Raji (cell line): ENCODE results near the gene ITGB1BP1.

Source experiments
- POLR2A ChIP-seq: IDR thresholded peaks from 2 replicates; pipeline ENCODE4 v1.6.1; 2011; ENCODE audit warnings: low read depth, low read length, control low read depth; ENCODE audit not compliant: insufficient read depth

Gene ITGB1BP1, protein sequence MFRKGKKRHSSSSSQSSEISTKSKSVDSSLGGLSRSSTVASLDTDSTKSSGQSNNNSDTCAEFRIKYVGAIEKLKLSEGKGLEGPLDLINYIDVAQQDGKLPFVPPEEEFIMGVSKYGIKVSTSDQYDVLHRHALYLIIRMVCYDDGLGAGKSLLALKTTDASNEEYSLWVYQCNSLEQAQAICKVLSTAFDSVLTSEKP

DNA sequence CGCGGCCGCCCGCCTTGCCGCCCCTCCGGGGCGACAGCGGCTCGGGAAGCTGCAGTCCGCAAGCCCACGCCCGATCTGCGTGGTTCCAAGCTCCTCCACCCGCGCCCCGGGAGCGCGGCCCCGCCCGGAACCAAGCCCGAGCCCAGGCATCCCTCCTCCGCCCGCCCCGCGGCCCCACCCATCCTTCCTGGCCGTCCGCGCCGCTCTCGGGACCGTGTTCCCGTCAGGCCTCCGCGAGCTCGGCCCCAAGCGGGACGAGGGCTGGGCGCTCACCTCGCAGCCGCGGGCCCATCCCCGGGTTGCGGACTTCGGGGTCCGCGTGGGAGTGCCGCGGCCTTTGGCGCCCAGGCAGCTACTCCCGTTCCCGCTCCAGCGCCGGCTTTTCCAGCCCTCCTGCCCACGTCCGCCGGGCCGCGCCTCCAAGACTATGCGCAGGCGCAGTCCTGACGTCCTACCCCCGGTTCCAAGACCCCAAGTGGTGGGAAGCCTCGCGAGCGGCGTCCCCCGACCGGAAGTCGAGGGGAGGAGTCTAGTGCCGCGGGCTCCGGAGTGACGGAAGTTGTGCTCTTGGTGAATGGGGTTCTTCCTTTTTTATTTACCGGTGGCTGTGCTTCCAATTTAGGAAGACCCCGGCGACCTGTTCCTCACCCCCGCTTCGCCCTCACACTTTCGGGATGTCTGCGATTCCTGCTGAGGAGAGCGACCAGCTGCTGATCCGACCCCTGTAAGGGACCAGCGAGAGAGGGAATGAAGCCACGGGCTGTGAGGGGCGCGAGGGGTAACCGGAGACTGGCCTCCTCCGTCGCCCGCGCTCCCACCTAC, at the start of gene ITGB1BP1, which contains the start of gene CPSF3:
TSS of gene ITGB1BP1 (minus strand) at position 429 of the 822 bp plus-strand sequence. CDS start 4,831 bp downstream, outside the sequence.
TSS of gene CPSF3 (plus strand) at position 555 of the 822 bp plus-strand sequence. CDS start at position 675, 120 bp downstream.
- TF ChIP-seq POLR2A = peak; percentile 55

DNA sequence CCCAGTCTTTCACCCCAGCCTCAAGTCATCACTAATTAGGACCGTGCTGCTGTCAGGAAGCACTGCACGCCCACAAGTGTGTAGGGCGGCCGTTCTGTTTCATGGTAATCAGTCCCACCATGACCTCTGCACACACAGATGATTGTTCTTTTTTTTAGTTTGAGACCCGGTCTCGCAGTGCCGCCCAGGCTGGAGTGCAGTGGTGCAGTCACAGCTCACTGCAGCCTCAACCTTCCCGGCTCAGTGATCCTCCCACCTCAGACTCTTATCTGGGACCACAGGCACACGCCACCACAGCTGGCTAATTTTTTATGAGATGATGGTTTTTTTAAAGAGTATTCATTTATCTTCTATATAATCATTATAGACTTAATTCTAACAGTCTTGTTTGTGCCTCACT, 49.2 kb upstream of the ITGB1BP1 start:
- TF ChIP-seq POLR2A = no peak

DNA sequence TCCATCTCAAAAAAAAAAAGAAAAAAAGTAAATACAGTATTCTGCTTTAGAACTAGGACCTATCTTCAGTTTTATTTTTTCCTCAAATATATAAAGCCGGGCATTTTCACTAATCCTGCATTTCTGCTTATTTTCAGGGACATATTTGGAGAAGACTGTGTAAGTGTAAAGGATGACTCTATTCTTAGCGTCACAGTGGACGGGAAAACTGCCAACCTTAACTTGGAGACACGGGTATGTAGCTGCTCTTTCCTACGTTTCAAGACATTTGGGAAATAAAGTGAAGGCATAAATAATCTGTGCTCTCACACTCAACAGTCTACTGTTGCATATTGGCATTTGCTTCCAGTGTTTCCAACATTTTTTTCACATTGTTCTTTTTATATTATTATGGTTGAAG, 47.9 kb upstream of the ITGB1BP1 start:
- no peak for TF ChIP-seq POLR2A

DNA sequence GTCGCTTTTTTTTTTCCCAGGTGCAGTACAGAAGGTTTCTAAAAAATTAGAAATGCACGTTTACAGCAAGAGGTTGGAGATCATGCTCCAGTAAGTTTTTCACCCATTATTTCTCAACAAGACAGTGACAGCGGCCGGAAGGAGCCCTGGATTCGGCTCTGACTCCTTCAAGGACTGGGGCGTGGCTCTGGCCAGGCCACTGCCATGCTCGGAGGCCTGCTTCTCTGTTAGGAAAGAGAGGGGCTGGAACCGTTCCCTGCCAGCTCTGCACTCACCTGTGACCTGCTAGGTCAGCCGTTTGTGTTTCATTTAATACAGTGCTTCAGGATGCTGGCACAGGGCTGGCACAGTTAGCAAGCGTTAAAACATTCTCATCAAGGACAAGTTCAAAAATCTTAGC, 44.4 kb upstream of the ITGB1BP1 start:
- TF ChIP-seq POLR2A = no peak

DNA sequence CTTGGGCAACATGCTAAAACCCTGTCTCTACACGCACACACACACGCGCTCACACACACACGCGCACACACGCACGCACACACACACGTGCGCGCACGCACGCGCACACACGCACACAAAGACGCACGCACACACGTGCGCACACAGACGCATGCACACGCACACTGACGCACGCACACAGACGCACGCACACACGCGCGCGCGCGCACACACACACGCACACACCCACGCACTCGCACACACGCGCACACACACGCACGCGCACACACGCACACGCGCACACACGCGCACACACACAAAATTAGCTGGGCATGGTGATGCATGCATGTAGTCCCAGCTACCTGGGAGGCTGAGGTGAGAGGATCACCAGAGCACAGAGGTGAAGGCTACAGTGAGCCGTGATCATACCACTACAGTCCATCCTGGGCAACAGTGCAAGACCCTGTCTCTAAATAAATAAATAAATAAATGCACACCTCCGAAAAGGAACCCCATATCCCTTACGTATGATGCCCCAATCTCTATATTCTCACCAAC, 42.9 kb upstream of the ITGB1BP1 start:
- no peak for TF ChIP-seq POLR2A

DNA sequence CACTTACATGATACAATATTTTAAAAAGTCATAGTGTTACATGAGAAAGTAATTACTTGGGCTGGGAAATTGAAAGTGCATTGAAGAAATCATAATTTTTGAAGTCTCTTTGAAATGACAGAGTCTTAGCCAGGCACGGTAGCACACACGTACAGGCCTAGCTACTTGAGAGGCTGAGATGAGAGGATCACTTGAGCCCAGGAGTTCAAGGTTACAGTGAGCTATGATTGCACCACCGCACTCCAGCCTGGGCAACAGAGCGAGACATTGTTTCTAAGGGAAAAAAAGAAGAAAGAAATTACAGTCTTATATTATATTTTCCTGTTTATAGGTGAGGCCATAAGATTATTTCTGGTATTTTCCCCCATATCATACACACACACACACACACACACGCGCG, 41.8 kb upstream of the ITGB1BP1 start:
- TF ChIP-seq POLR2A = no peak

DNA sequence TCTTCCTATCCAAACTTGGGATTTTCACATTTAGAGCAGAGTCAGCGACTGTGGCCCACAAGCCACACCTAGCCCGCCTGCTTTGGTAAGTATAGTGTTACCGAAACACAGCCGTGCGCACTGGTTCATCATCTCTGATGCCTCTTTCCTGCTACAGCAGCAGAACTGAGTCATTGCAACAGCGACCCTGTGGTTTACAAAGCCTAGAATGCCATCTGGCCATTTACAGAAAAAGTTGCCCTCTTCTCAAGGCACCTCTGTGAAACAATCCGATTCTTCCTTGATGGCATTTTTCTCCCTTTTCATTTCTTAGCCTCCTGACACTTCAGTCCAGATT, 40.3 kb upstream of the ITGB1BP1 start:
- TF ChIP-seq POLR2A = no peak

DNA sequence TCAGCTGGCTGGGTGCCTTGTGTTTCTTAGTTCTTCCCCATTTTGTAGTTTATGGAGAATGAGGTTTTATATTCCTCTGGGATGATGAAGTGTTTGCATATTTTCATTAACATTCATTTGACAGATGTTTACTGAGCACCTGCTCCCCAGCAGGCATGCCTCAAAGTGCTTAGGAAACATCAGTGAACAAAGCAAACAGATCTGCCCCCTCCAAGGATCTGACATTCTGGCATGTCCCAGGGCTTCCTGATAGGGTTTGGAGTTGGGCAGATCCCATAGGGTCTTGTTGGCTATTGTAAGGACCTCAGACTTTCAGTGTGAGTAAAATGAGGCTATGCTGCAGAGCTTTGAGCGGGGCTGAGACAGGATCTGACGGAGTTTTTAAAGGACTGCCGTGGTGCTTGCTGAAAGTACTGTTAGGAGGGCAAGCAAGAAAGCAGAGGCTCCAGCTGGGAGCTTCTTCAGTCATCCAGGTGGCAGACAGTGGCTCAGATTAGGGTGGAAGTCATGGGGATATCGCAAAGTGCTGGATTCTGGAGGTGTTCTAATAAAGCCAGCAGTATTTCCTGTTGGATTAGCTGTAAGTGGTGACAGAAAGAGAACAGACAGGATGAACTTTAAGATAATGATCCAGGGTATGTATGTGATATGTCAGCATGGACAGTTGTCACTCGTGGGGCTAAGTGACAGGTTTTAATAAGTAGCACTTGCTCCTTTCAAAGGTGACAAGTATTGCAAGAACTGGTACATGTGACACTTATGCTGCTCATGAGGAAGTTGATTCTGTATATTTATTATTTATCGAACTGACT, 39.8 kb upstream of the ITGB1BP1 start:
- TF ChIP-seq POLR2A = no peak

DNA sequence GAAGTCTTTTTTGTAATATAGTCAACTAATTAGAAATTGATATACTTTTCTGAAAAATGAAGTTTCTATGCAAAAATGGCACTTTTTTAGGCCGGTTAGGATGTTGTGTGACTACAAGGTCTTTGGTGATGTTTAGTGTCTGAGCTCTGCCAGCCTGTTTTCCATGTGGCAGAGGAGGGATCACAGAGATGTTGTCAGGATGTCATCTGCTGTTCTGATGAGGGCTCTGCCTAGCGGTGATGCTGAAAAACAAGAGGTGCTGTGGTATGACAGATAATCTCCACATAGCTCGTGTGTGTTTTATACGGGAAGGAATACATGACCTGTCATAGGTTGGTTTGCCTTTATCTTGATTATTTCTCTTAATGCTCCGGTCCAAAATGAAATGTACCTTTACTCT, 39.0 kb upstream of the ITGB1BP1 start:
- no peak for TF ChIP-seq POLR2A

DNA sequence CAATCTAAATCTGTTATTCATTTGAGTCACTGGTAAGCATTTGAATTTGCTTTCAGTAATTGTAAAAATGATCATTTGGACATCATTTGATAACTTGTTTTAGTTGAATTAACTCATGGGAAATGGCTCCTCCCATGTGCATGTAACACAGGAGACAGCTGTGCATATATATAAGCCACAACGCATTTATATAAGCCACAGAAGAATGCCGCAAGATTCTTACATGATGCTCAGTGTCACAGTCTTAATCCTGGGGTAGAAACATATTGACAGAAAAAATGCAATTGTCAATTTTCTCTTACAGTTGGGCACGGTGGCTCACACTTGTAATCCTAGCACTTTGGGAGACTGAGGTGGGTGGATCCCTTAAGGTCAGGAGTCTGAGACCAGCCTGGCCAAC, 37.8 kb upstream of the ITGB1BP1 start:
- TF ChIP-seq POLR2A = no peak

DNA sequence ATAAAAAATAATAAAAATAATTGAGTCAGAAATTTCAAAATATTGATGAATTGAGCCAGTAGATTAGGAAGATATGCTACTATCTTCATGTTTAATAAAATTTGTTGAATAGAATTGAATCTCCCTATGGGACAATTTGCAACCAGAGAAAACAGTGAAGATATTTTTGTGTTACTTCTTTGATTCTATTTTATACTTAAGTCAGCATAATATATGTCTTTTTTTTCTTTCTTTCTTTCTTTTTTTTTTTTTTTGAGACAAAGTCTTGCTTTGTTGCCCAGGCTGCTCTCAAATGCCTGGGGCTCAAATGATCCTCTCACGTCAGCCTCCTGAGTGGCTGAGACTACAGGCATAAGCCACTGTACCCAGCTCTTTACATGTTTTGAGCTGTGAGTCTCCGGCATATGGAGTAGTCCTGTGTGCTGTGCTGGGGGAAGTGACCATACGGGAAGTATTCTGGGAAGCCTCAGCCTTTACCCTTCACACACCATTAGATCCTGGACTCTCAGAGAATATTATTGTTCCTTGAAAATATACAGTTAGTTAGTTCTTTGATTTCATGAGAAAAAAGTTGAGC, 37.2 kb upstream of the ITGB1BP1 start:
- TF ChIP-seq POLR2A = no peak

DNA sequence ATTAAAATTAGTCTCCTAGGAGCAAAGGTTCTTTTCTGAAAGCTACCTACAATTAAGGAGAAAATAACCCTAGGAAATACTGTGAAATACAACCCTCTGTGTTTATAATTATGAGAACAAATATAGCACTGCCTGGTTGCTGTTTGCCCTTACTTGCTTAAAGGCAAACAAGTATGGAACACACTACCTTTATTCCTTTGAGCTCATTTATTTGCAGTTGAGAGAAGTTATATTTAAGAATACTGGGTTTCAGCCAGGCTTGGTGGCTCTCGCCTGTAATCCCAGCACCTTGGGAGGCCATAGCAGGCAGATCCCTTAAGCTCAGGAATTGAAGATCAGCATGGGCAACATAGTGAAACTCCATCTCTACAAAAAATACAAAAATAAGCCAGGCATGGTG, 27.9 kb upstream of the ITGB1BP1 start:
- no peak for TF ChIP-seq POLR2A

DNA sequence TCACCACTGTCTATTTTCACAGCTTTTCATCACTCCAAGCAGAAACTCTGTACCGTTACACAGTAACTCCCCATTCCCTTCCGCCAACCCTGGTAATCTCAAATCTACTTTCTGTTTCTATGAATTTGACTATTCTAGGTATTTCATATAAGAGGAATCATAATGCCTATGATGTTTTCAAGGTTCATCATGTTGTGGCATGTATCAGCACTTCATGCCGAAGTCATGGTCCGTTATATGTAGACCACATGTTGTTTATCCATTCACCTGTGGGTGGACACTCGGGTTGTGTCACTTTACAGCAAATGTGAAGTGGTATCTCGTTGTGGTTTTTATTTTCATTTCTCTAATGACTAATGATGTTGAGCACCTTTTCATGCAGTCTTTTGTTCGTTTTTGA, 21.8 kb upstream of the ITGB1BP1 start:
- no peak for TF ChIP-seq POLR2A

DNA sequence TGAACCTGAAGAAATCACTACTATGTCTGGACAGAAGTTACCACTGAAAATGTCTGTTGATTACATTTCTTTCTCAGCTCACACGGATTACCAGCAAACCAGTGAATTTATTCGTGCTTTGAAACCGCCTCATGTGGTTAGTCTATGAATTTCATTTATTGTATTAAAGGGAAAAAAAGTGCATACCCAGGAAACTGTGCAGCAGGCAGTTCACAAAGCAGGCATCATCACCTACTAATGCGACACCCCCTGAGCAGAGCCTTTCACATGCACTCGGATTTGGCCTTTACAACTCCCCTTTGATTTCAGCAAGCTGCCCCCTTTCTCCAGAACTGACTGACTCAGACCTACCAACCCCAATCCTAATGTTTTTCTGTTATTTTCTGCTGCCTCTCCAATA, 20.2 kb upstream of the ITGB1BP1 start:
- no peak for TF ChIP-seq POLR2A

DNA sequence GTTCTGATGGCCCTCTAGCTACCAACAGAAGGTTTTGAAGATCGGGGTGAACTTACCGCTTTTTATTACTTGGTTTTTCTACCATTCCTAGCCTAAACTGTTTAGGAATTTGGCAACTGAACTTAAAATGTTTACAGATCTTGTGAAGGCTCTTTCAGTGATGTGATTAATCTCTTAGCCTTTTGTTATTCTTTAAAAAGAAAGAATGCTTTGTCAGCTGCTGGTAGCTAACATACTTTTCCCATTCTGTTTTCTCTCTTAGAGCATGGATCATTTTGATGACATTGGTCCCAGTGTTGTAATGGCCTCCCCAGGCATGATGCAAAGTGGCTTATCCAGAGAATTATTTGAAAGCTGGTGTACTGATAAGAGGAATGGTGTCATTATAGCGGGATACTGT, 18.2 kb upstream of the ITGB1BP1 start:
- no peak for TF ChIP-seq POLR2A

DNA sequence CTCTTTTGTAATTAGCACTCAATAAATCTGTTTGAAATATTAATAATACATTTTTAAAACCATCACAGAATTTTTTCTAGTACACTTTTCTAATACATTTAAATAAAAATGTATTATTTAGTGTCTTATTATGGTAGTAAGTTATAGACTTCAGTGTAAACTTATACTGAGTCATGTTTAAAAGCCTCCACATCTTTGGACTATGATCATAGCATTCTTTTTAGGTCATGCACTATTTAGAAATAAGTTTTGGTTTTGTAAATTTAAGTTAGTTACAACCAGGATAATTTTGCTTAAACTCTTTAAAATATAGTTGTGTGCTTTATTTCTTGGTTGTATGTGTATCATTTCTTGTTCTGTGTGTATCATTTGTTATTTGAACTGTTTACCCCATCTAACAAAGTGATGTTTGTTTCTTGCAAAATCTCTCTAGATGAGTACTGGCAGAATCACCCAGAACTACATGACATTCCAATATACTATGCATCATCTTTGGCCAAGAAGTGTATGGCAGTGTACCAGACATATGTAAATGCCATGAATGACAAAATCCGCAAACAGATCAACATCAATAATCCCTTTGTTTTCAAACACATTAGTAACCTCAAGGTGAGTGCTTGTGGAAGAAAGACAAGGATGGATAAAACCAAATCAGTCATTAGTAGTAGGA, 16.9 kb upstream of the ITGB1BP1 start:
- no peak for TF ChIP-seq POLR2A
